ENCODE measurements around the gene ETV5. TPM values are rescaled to one million over a fixed set of nuclear protein-coding genes. Genes with fewer than 3 reads are reported as not detected.
A peak's percentile ranks its signal among the peaks of the same experiment; 100 is the strongest.

ETV5 gene
- total RNA-seq, 1 donor from 2014 or later, result 16.3 TPM

DNA sequence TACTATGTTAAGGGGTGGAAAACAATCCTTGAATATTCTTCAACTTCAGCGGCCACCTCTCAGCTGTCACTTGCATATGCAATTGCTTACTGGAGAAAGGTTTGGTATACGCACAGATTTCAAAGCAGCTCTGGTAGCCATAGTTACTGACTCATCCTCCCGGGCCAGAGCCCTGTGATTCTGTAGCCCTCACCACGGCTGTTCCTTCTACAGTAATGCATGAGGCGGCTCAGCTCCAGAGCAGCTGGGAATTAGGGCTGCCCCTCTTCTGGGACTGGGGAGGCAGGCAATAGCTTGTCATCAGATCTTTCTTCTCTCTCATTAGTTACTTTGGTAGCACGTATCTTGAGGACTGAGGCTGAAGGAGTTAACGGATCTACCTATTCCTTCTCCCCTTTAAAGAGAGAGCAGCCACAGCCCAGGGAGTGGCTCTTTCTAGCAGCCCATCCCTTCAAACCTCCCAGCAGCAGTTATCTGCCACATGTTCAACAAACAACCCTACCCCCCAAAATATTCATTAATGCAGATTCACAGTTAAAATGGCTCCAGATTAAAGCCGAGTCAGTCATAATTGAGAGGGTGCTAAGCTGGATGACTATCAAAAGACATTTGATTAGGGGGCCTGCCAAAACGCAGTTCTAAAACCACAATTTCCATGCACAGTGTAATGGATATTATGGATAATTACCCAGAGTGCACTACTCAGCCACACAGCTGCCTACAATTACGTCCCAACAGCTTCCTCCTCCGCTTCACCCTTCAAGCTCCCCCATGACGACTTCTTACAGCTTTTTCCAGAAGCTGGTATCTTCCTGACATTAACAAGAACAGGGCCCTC lies 54.7 kb downstream of the ETV5 start:
- no peaks in the 10 kb centered on the region for H3K9me3 ChIP-seq (ENCODE audit: low read depth)
- Mint-ChIP-seq H3K36me3 (peaks cover 45% of the 10 kb centered on the region), H3K27me3 (ENCODE audit: insufficient read depth, low read depth) (no peaks in the 10 kb centered on the region), H3K9me3 (no peaks in the 10 kb centered on the region), H3K27ac (no peak overlapping the region), H3K4me1 (peaks cover 3% of the 10 kb centered on the region), H3K4me3 (no peak overlapping the region)
- no peaks in the 10 kb centered on the region for H3K27me3 ChIP-seq
- no peaks in the 10 kb centered on the region for H4K20me1 ChIP-seq (ENCODE audit: low read depth)
- peak; percentile 31 for DNase-seq (ENCODE audit: low spot score)
- H3K4me2 ChIP-seq, result no peak overlapping the region
- TF ChIP-seq EZH2 (IDR thresholded peaks at IDR 0.05) (no peak), EZH2phosphoT487 (IDR thresholded peaks at IDR 0.05) (no peak)
- TF ChIP-seq, protein P1, sequence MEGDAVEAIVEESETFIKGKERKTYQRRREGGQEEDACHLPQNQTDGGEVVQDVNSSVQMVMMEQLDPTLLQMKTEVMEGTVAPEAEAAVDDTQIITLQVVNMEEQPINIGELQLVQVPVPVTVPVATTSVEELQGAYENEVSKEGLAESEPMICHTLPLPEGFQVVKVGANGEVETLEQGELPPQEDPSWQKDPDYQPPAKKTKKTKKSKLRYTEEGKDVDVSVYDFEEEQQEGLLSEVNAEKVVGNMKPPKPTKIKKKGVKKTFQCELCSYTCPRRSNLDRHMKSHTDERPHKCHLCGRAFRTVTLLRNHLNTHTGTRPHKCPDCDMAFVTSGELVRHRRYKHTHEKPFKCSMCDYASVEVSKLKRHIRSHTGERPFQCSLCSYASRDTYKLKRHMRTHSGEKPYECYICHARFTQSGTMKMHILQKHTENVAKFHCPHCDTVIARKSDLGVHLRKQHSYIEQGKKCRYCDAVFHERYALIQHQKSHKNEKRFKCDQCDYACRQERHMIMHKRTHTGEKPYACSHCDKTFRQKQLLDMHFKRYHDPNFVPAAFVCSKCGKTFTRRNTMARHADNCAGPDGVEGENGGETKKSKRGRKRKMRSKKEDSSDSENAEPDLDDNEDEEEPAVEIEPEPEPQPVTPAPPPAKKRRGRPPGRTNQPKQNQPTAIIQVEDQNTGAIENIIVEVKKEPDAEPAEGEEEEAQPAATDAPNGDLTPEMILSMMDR (IDR thresholded peaks at IDR 0.05), result no peak
- H3F3A ChIP-seq (ENCODE audit: low read depth), result no peaks in the 10 kb centered on the region
- peaks cover 2% of the 10 kb centered on the region for H3K36me3 ChIP-seq
- H3K4me3 ChIP-seq, result no peak overlapping the region
- H2AFZ ChIP-seq (replicated peaks), result peak overlapping the region; percentile 34
- H3K79me2 ChIP-seq (ENCODE audit: low read depth), result no peaks in the 10 kb centered on the region
- H3K4me1 ChIP-seq, result peaks cover 9% of the 10 kb centered on the region
- H3K27ac ChIP-seq, result no peak overlapping the region
- no peak overlapping the region for H3K9ac ChIP-seq

DNA sequence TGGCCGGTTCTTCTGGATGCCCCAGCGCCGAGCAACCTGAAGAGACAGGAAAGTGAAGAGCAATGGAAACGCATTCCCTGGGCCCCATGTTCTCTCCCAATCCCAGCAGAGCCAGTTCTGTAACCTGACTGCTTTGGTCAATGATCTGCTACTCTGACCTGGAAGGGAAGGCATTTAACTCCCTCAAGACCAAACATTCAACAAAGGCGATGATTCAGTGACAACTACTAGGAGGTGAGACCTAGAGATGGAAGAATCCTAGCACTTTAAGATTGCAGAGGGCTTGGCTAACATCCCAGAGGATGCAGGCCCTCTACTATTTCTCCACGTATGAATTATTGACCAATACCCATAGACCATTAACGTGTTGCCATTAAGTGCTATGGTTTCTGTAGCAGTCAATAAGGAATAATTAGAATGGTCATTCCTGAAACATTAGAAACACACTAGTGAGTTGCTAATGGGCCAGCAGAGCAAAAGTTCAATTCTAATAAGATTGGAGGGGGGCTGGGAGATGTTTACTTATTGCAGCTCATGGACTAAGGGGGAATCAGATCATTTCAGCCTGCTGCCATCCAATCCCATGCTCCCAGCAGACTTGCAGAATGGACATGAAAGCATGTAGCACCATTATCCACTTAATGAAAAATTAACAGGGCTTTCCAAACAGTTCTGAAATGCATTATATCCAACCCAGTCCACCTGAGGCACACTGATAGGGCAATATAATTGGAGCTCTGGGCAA lies 56.6 kb downstream of the ETV5 start:
- H3K4me1 Mint-ChIP-seq, result peaks cover 3% of the 10 kb centered on the region
- H3K4me3 ChIP-seq, result no peak overlapping the region
- no peaks in the 10 kb centered on the region for H3F3A ChIP-seq (ENCODE audit: low read depth)
- no peak overlapping the region for H3K4me3 Mint-ChIP-seq
- no peak overlapping the region for H3K9ac ChIP-seq
- no peaks in the 10 kb centered on the region for H3K27me3 Mint-ChIP-seq (ENCODE audit: insufficient read depth, low read depth)
- H3K27me3 ChIP-seq, result no peaks in the 10 kb centered on the region
- no peaks in the 10 kb centered on the region for H3K36me3 ChIP-seq
- no peak overlapping the region for H3K4me2 ChIP-seq
- H3K36me3 Mint-ChIP-seq, result peaks cover 48% of the 10 kb centered on the region
- TF ChIP-seq, protein P1 (IDR thresholded peaks at IDR 0.05), result no peak
- TF ChIP-seq EZH2 (IDR thresholded peaks at IDR 0.05) (no peak), EZH2phosphoT487 (IDR thresholded peaks at IDR 0.05) (no peak)
- no peak for DNase-seq (ENCODE audit: low spot score)
- H3K9me3 Mint-ChIP-seq, result no peaks in the 10 kb centered on the region
- H4K20me1 ChIP-seq (ENCODE audit: low read depth), result no peaks in the 10 kb centered on the region
- no peaks in the 10 kb centered on the region for H3K79me2 ChIP-seq (ENCODE audit: low read depth)
- H3K27ac ChIP-seq, result no peak overlapping the region
- H3K4me1 ChIP-seq, result peaks cover under 1% of the 10 kb centered on the region
- H3K27ac Mint-ChIP-seq, result no peak overlapping the region
- H3K9me3 ChIP-seq (ENCODE audit: low read depth), result no peaks in the 10 kb centered on the region
- no peak overlapping the region for H2AFZ ChIP-seq (replicated peaks)

DNA sequence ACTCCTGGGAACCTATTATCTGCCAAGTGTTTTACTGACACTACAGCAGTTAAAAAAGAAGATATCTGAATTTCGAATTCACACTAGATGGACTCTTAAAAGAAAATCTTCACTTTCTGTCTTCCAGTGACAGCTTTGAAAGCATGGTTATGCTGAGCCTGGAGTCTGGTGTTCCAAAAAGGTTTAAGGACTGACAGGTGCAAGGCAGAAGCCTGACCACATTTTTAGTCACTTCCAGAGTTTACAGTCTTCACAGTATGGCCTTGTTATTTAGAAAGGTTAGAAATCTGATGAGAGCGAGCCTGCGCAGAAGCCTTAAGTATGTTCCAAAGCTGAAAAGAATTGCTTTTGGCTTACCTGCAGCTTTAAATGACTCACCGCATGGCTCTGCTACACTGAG lies 59.9 kb downstream of the ETV5 start:
- peaks cover 51% of the 10 kb centered on the region for H3K36me3 Mint-ChIP-seq

More for the DNA sequence above, 59.9 kb downstream of the ETV5 start:
- Mint-ChIP-seq H3K9me3 (no peaks in the 10 kb centered on the region), H3K4me1 (peaks cover 13% of the 10 kb centered on the region), H3K27me3 (ENCODE audit: insufficient read depth, low read depth) (no peaks in the 10 kb centered on the region), H3K27ac (no peak overlapping the region), H3K4me3 (no peak overlapping the region)
- H3K36me3 ChIP-seq, result no peaks in the 10 kb centered on the region
- peaks cover 28% of the 10 kb centered on the region for H3K4me1 ChIP-seq
- no peaks in the 10 kb centered on the region for H3K79me2 ChIP-seq (ENCODE audit: low read depth)
- H3K27ac ChIP-seq, result no peak overlapping the region
- no peak overlapping the region for H3K9ac ChIP-seq
- H3K4me3 ChIP-seq, result no peak overlapping the region
- H3F3A ChIP-seq (ENCODE audit: low read depth), result peaks cover 21% of the 10 kb centered on the region
- no peaks in the 10 kb centered on the region for H4K20me1 ChIP-seq (ENCODE audit: low read depth)
- H3K4me2 ChIP-seq, result no peak overlapping the region
- no peaks in the 10 kb centered on the region for H3K27me3 ChIP-seq
- DNase-seq (ENCODE audit: low spot score), result no peak
- H2AFZ ChIP-seq (replicated peaks), result no peak overlapping the region
- TF ChIP-seq EZH2 (IDR thresholded peaks at IDR 0.05), result no peak
- H3K9me3 ChIP-seq (ENCODE audit: low read depth), result no peaks in the 10 kb centered on the region

Measured in neural progenitor cell (in vitro differentiated cells).